Measurements from ENCODE around the gene TSGA10.
"Not testable (repeated sequence)": the region's sequence is repeated elsewhere in the genome, so short reads cannot be mapped to it uniquely, and the experiment has no call there.

The TSGA10 gene

GRCh38 chr2:99079226-99079625 lies 75.5 kb downstream of the TSGA10 start:
- DNase-seq: no peak

GRCh38 chr2:99072551-99072950 lies 82.2 kb downstream of the TSGA10 start:
- DNase-seq: no peak

GRCh38 chr2:99067871-99068625 lies 86.7 kb downstream of the TSGA10 start:
- DNase-seq: no peak

GRCh38 chr2:99066075-99066958 lies 88.4 kb downstream of the TSGA10 start:
- peak in 1 of 51 donors; percentile 52 for DNase-seq

- DNase-seq: not testable (repeated sequence)
These were observed 105.6 kb downstream of the TSGA10 start for GRCh38 chr2:99049187-99049586.

- not testable (repeated sequence) for DNase-seq
These were observed 113.9 kb downstream of the TSGA10 start for GRCh38 chr2:99040736-99041300.

- DNase-seq: peak in 1 of 51 donors; percentile 4
These were observed 118.8 kb downstream of the TSGA10 start for GRCh38 chr2:99035920-99036319.

GRCh38 chr2:99032786-99033185 lies 122.0 kb downstream of the TSGA10 start:
- no peak for DNase-seq

GRCh38 chr2:99032001-99032400 lies 122.7 kb downstream of the TSGA10 start:
- no peak for DNase-seq

GRCh38 chr2:99031481-99031880 lies 123.3 kb downstream of the TSGA10 start:
- DNase-seq: no peak

- DNase-seq: no peak
These were observed 126.2 kb downstream of the TSGA10 start for GRCh38 chr2:99028558-99028957.

- DNase-seq: no peak
These were observed 126.9 kb downstream of the TSGA10 start for GRCh38 chr2:99027856-99028255.

GRCh38 chr2:99000708-99001107 lies 154.0 kb downstream of the TSGA10 start:
- no peak for DNase-seq

- DNase-seq: not testable (repeated sequence)
These were observed 166.0 kb downstream of the TSGA10 start for GRCh38 chr2:98988695-98989094.

GRCh38 chr2:98985905-98986666 lies 168.7 kb downstream of the TSGA10 start:
- DNase-seq: no peak

GRCh38 chr2:98975611-98976010 lies 179.1 kb downstream of the TSGA10 start:
- DNase-seq: no peak

GRCh38 chr2:98972582-98973167 lies 182.1 kb downstream of the TSGA10 start:
- no peak for DNase-seq

GRCh38 chr2:98959810-98960507 lies 194.8 kb downstream of the TSGA10 start:
- DNase-seq: no peak

- no peak for DNase-seq
These were observed 201.8 kb downstream of the TSGA10 start for GRCh38 chr2:98952966-98953365.

GRCh38 chr2:98948956-98949739 lies 205.6 kb downstream of the TSGA10 start:
- DNase-seq: peak in 1 of 51 donors; percentile 2

Measured in hypothalamus (tissue), 51 donors.